NCI-H2227 (cell line): Measurements from ENCODE around the gene SAE1.
A peak's percentile ranks its signal among the peaks of the same experiment; 100 is the strongest.
"Not testable (repeated sequence)": the region's sequence is repeated elsewhere in the genome, so short reads cannot be mapped to it uniquely, and the experiment has no call there.

Experiments
- DNase-seq: peaks from one replicate; lab custom pipeline; 2025; ENCODE audit not compliant: unreplicated experiment; lab: John Stamatoyannopoulos, UW

The SAE1 gene

GRCh38 chr19:47236072-47236675, 105.5 kb downstream of the SAE1 start:
- no peak for DNase-seq

- peak; percentile 57 for DNase-seq
These were observed 108.5 kb downstream of the SAE1 start for GRCh38 chr19:47239152-47239551.

DNA sequence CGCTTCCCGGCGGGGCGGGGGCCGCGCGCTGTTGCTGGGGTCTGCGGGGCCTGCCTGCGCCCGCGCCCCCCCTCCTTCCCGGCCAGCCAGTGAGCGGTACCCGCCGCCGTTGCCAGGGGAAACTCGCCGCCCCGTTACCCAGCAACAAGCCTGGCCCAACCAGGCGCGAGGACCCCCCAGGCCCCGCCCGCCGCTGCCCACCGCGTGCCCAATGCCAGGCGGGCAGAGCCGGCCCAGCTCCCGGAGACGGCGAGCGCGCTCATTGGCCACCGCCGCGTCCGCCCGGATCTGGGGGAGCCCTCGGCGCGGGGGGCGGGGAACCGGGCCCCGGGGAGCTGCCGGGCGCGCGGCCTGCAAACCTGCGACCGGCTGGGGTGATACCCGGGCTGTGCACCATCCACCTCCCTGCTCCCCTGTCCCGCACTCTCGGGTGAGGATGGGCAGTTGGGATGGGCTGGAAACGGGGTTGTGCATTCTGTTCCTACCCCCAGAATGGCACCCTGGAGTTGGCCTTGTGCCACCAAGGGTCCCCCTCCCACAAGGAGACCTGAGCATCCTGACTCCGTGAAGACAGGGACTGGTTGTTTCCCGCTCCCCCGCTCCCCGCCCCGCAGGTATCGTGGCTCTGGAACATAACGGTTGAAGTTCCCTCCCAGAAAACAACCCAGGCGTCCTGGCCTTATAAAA, 109.1 kb downstream of the SAE1 start:
- DNase-seq, result peak; percentile 92

- DNase-seq, result no peak
These were observed 109.9 kb downstream of the SAE1 start for GRCh38 chr19:47240556-47240955.

DNA sequence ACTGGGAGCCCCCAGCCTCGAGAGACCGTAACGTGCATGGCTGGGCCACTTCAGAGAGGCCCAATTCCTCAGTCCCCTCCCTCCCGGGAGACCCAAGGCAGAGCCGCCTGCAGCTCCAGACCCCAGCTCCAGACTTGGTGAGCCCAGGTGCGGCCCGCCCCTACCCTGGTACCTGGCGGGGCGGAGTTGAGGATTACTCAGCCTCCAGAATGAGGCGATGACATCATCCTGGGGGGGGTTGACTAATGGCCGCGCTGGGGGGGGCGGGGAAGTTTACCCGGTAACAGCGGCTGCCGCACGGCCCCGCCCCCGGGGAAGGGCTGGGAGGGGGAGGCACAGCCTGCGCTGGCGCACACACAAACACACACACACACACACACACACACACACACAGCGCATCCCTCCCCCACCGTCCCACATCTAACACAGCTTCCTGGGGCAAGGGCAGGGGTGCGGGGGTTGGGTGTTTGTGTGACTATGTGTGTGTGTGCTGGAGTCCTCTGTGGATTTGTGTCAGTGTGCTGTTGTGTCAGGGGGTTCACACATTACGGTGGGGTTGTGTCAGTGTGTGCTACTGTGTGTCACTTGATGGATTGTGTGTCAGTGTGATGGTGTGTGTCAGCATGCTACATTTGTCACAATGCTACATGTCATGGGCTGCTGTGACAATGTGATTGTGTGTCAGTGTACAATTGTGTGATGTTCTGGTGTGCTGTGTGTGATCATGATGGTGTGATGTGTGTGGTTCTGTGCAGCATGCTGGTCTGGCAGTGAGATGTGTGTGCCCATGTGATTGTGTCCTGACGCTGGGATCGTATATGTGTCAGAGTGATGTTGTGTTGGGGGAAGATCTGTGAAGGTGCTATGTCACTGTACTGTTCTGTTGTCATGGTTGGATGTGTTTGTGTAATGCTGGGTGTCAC, 110.6 kb downstream of the SAE1 start:
- peak; percentile 81 for DNase-seq

- DNase-seq, result no peak
These were observed 111.4 kb downstream of the SAE1 start for GRCh38 chr19:47241919-47242577.

DNA sequence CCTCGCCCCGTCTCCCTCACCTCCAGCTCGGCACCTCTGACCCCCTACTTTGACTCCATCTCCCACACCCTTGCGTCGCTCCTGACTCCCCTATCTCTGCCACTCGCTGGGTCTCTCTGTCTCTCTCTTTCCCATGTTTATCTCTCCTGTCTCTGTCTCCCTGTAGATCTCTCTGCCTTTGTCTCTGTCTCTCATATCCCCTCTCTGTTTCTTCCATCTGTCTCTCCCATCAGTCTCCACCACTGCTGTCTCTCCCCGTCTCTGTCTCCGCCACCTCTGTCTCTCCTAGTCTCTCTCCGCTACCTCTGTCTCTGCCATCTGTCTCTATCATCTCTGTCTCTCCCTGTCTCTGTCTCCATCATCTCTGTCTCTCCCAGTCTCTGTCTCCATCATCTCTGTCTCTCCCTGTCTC, 112.7 kb downstream of the SAE1 start:
- no peak for DNase-seq

GRCh38 chr19:47243776-47244547, 113.3 kb downstream of the SAE1 start:
- peak; percentile 90 for DNase-seq

DNA sequence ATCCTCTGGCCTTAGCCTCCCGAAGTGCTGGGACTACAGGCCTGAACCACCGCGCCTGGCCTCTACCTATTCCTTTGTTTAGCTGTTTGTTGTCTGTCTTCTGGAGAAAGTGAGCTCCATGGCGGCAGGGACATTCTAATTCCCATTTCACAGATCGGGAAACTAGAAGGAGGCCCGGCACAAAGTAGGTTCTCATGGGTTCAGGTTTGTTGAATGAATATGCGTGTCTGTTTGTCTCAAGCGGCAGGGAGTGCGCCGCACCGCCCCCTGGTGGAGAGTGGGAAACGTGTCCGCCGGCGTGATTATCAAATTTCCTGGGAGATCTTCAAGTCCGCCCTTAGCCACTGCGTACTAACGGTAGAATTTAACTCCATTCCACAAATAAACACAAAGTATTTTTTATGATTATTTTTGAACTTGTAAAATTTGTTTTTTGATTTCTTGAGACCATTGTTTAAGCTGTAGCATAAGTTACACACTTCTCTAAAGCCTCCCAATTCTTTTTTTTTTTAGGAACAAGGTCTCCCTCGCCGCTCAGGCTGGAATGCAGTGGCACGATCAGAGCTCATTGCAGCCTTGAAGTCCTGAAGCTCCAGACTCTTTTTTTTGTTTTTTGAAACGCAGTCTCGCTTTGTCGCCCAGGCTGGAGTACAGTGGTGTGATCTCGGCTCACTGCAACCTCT, 116.8 kb downstream of the SAE1 start:
- DNase-seq, result peak; percentile 59

DNA sequence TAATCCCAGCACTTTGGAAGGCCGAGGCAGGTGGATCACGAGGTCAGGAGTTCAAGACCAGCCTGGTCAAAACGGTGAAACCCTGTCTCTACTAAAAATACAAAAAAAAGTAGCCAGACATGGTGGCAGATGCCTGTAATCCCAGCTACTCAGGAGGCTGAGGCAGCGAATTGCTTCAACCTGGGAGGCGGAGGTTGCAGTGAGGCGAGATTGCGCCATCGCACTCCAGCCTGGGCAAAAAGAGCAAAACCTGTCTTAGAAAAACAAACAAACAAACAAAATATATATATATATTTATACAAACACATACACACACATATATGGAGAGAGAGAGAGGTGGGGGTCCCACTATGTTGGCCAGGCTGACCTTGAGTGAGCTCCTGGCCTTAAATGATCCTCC, 122.4 kb downstream of the SAE1 start:
- not testable (repeated sequence) for DNase-seq

- no peak for DNase-seq
These were observed 122.8 kb downstream of the SAE1 start for GRCh38 chr19:47253467-47253881.

GRCh38 chr19:47253970-47254369, 123.3 kb downstream of the SAE1 start:
- no peak for DNase-seq

DNA sequence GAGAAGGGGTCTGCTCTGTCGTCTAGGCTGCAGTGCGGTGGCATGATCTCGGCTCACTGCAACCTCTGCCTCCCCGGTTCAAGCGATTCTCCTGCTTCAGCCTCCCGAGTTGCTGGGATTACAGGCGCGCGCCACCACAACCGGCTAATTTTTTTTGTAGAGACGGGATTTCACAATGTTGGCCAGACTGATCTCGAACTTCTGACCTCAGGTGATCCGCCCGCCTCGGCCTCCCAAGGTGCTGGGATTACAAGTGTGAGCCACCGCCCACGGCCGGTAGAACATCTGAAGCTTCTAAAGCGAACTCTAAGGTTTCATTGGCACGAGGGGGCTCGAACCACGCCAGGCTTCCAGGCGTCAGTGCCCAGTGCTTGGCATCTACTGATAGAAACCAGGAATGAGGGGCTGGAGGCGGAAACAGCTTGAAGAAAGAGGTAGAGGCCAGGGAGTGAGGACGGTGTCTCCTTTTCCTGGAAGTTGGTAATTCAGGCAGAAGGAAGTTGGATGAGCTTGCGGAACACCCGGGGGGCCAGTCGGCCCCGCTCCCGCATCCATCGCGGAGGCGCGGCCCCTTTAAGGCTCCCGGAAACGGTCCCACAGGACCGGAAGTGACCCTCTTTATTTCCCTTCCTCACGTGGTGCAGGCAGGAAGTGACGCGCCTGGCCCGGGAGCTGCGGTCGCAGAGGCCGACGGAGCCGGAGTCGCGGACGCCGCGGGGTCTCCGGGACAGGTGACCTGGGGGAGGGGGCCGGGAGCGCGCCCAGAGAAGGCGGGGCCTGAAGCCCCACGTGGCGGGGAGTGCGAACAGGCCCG, 125.5 kb downstream of the SAE1 start, which contains the start of gene CCDC9:
TSS of gene CCDC9 (plus strand) at position 647 of the 814 bp plus-strand sequence. CDS start 1,876 bp downstream, outside the sequence.
- DNase-seq, result peak; percentile 96

- peak; percentile 99 for DNase-seq
These were observed 126.2 kb downstream of the SAE1 start for GRCh38 chr19:47256693-47257410.

DNA sequence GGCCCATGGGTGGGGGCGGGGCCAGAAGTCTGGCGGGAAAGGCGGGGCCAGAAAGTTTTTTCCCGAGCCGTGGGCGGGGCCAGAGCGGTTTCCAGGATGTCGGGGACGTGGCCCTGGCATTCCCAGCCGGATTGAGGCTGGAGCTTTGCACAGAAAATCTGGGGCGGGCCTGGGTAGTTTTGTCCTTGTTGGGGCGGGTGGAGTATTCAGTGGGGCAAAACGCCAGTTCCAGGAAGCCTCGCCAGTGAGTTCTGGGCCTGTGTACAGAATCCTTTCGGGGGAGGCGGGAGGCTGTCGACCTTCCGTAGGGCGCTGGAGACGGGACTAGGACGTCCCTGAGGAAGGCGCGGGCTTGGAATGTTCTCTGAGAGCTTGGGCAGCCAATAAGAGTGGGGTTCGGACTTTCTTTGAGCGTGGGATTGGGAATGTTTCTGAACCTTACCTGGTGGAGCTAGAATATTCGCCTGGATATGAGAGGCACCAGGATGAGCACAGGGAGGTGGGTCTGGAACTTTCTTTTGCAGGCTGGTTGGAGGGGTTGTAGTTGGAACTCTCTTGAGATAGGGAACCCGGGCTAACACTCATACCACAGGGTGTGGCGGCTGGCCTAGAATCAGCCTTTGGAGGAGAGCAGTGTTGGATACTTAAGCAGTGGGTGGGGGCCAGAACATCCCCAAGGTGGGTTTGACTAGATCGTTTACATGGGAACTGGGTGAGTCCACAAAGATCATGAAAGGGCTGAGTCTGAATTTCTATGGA, 127.0 kb downstream of the SAE1 start:
- DNase-seq, result no peak

DNA sequence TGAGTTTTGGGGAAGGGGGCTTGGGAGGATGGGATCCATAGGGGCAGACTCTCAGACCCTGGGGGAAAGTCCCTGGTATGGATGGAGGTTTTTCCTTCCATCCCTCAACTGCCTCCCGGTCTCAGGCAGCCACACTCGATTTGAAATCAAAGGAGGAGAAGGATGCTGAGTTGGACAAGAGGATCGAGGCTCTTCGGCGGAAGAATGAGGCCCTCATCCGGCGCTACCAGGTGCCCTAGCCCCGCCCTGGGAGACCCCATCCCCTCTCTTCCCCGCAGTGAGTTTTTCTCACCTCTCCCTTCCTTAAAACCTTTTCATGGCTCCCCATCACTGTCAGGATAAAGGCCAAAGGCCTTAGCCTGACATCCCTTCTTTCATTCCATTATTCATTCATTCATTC, 127.8 kb downstream of the SAE1 start:
- DNase-seq, result no peak

DNA sequence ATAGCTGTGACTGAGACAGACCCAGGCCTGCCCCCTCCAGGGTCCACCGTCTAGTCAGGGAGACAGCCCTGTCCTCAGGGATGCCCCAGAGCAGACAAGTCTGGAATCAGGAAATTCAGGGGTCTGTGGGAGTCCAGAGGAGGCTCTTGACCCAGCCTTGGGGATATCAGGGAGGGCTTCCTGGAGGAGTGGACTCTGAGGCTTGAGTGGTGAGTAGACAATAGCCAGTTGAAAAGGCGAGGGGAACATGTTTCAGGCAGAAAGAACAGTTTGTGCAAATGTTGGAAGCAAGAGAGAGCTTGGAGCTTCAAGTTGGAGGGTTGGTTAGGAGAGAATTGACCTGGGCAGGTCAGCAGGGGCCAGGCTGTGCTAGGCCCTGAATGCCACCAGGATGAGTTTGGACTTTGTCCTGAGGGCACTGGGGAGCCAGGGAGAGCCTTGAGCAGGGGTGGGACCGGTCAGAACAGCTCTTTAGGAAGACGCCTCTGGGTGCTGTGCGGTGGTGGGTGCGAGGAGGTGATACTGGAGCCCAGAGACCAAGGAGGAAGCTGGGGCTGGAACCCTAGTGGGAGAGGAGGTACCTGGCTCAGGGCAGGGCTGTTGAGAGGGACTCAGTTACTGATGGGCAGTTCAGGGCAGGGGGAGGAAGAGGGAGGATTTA, 128.4 kb downstream of the SAE1 start:
- DNase-seq, result no peak
